H1 (cell line): ENCODE measurements around the gene KCMF1. TPM values are rescaled to one million over a fixed set of nuclear protein-coding genes. Genes with fewer than 3 reads are reported as not detected.

Experiments used
- NRF1 ChIP-seq: IDR thresholded peaks from 2 replicates; pipeline ENCODE4 v1.6.1; 2011; ENCODE audit warnings: mild to moderate bottlenecking, low read depth, low read length, improper control_type of control experiment
- SP4 ChIP-seq: IDR thresholded peaks from 2 replicates; pipeline ENCODE4 v1.6.1; 2012; ENCODE audit warnings: low read length, inconsistent platforms
- polyA plus RNA-seq, 7 experiments: library from polyadenylated mRNA; depleted of rRNA in 3 of 7; stranded (reverse) in 5 of 7; unstranded in 2 of 7; fragments of >200 nt in 5 of 7; fragments of 200-250 nt in 2 of 7; gene quantifications; 1 replicate in 5 of 7; 2 replicates in 1 of 7; 4 replicates in 1 of 7; pipeline versions ENCODE4 v1.2.1 to v1.2.3, GENCODE V29; 2011 to 2013; ENCODE audit warnings: missing spikeins in 2 of 7, mixed read lengths in 2 of 7
- total RNA-seq: library from RNA; stranded (reverse); fragmentation: NEBNext Ultra II Directional; extraction: Animal tissue kit (Norgen Biotek cat#: 25700); gene quantifications from 2 replicates; pipeline ENCODE4 v1.2.1, GENCODE V29; 2021
- TF ChIP-seq, protein P1 (sequence below): fragments of 300-600 bp; sonication (generic); IDR thresholded peaks from 2 replicates; pipeline ENCODE4 v1.7.1; 2012; ENCODE audit warnings: low read length, moderate library complexity, mild to moderate bottlenecking, inconsistent platforms; ENCODE audit not compliant: insufficient replicate concordance

KCMF1 gene
- total and polyA plus RNA-seq, 2 of the 8 experiments (the other 6 are each of a cell fraction or from before 2014, with no cell fraction given), result 86.9 to 149 TPM

DNA sequence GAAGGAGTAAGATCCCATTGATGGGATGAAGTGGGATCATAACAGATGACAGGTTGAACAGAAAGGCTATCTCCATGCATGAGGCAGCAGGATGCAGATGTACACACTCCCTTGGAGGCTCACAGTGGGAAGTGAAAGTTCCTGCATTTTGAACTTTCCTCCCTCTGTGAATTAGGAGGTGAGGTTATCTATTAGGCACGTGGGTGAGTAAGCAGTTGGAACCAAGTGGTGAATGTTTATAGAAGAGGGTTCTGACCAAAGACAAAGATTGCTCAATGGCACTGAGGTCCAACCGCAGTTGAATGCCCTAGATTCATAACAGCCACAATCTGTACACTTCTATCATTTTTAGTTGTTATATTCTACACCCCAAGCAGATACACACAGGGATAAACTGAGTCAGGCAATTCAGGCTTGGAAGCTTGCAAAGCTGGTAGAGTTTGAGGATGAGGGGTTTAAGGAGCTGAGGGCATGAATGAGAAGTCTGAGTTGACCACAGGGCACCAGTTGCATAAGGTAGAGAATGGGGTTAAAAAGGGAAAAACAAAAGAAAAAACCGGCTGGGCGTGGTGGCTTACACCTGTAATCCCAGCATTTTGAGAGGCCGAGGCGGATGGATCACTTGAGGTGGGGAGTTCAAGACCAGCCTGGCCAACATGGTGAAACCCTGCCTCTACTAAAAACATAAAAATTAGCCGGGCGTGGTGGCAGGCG lies 7.1 kb upstream of the KCMF1 start (continued):
- TF ChIP-seq, protein P1, sequence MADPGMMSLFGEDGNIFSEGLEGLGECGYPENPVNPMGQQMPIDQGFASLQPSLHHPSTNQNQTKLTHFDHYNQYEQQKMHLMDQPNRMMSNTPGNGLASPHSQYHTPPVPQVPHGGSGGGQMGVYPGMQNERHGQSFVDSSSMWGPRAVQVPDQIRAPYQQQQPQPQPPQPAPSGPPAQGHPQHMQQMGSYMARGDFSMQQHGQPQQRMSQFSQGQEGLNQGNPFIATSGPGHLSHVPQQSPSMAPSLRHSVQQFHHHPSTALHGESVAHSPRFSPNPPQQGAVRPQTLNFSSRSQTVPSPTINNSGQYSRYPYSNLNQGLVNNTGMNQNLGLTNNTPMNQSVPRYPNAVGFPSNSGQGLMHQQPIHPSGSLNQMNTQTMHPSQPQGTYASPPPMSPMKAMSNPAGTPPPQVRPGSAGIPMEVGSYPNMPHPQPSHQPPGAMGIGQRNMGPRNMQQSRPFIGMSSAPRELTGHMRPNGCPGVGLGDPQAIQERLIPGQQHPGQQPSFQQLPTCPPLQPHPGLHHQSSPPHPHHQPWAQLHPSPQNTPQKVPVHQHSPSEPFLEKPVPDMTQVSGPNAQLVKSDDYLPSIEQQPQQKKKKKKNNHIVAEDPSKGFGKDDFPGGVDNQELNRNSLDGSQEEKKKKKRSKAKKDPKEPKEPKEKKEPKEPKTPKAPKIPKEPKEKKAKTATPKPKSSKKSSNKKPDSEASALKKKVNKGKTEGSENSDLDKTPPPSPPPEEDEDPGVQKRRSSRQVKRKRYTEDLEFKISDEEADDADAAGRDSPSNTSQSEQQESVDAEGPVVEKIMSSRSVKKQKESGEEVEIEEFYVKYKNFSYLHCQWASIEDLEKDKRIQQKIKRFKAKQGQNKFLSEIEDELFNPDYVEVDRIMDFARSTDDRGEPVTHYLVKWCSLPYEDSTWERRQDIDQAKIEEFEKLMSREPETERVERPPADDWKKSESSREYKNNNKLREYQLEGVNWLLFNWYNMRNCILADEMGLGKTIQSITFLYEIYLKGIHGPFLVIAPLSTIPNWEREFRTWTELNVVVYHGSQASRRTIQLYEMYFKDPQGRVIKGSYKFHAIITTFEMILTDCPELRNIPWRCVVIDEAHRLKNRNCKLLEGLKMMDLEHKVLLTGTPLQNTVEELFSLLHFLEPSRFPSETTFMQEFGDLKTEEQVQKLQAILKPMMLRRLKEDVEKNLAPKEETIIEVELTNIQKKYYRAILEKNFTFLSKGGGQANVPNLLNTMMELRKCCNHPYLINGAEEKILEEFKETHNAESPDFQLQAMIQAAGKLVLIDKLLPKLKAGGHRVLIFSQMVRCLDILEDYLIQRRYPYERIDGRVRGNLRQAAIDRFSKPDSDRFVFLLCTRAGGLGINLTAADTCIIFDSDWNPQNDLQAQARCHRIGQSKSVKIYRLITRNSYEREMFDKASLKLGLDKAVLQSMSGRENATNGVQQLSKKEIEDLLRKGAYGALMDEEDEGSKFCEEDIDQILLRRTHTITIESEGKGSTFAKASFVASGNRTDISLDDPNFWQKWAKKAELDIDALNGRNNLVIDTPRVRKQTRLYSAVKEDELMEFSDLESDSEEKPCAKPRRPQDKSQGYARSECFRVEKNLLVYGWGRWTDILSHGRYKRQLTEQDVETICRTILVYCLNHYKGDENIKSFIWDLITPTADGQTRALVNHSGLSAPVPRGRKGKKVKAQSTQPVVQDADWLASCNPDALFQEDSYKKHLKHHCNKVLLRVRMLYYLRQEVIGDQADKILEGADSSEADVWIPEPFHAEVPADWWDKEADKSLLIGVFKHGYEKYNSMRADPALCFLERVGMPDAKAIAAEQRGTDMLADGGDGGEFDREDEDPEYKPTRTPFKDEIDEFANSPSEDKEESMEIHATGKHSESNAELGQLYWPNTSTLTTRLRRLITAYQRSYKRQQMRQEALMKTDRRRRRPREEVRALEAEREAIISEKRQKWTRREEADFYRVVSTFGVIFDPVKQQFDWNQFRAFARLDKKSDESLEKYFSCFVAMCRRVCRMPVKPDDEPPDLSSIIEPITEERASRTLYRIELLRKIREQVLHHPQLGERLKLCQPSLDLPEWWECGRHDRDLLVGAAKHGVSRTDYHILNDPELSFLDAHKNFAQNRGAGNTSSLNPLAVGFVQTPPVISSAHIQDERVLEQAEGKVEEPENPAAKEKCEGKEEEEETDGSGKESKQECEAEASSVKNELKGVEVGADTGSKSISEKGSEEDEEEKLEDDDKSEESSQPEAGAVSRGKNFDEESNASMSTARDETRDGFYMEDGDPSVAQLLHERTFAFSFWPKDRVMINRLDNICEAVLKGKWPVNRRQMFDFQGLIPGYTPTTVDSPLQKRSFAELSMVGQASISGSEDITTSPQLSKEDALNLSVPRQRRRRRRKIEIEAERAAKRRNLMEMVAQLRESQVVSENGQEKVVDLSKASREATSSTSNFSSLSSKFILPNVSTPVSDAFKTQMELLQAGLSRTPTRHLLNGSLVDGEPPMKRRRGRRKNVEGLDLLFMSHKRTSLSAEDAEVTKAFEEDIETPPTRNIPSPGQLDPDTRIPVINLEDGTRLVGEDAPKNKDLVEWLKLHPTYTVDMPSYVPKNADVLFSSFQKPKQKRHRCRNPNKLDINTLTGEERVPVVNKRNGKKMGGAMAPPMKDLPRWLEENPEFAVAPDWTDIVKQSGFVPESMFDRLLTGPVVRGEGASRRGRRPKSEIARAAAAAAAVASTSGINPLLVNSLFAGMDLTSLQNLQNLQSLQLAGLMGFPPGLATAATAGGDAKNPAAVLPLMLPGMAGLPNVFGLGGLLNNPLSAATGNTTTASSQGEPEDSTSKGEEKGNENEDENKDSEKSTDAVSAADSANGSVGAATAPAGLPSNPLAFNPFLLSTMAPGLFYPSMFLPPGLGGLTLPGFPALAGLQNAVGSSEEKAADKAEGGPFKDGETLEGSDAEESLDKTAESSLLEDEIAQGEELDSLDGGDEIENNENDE, result no peak
- no peak for TF ChIP-seq SP4
- TF ChIP-seq NRF1, result no peak
